Stimulated activated CD4-positive, alpha-beta T cell treated with anti-CD3 and anti-CD28 coated beads, Interleukin-12 subunit alpha, Interleukin-12 subunit beta, amount 100 ng/mL, for 4 hours (primary cell): ENCODE data around the gene HNRNPAB.
"Not testable (repeated sequence)": the region's sequence is repeated elsewhere in the genome, so short reads cannot be mapped to it uniquely, and the experiment has no call there.

Source experiments
- DNase-seq: peaks from one replicate; pipeline ENCODE4 v3.0.0-alpha.2; 2020

HNRNPAB gene

GRCh38 chr5:178247481-178248456 lies 43.4 kb downstream of the HNRNPAB start:
- DNase-seq = no peak

DNA sequence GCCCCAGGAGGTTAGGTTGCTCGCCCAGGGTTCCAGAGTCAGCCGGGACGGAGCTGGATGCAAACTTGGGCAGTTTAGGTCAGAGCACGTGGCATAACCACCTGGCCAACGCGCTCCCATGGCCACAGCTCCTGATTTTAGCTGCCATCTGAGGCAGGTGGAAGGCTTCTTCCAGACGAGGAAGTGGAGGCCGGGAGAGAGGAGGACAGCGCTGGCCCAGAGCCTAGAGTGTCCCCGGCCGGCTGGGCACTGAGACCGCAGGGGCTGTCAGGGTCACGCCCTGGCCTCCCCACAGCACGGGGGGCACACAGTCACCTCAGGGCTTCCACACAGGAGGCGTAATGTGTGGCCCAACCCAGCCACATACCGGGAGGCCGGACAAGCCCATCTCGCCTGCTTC lies 44.4 kb downstream of the HNRNPAB start:
- no peak for DNase-seq

DNA sequence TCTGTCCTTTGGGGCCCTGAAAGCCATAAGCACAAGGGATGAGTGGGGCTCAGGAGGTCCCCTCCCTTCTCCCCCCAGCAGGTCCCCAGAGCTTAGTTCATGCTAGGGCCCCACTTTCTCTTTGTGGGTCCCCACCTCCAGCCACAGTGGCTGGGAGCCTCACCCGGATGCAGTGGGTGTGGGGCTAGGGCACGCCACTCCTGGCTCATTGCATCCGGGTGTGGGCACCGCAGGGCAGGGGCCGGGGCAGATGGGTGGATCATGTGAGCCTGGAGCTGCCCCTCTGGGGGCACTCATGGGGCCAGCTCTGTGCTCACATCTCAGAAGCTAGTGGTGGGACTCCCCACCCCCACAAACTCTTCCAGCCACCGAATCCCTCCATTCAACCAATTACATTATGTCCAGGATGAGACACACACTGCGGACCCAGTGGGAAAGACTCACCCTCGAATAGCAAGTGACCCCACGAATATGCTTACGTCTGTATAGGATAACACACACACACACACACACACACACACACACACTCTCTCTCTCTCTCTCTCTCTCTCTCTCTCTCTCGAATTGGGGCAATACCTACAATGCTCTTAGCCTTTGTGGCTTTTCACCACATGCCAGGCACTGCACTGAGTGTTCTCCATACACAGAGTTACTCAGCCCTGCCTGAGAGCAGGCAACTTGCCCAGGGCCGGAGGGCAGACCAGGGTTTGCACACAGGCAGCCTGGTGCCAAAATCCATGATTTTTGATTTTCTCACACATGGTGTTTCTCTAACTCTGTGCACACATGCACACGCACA lies 45.1 kb downstream of the HNRNPAB start:
- DNase-seq = no peak

DNA sequence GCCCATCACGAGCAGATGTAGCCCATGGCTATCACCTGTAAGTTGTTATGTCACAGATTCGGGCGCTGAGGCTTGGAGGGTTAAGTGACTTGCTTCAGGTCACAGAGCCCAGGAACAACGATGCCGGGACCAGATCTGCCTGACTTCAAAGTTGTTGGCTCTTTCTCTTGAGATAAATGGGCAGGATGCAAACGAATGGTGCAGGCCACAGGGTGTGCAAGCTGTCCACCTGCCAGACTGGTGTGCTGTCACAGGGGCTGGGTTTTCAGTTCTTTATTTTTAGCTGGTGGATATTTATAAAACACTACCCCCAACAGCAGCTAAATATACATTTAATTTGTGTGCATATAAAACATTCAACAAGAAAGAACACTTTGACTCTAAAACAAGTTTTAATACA lies 45.9 kb downstream of the HNRNPAB start:
- DNase-seq = no peak

- DNase-seq = no peak
Observed at GRCh38 chr5:178252258-178252657, 47.9 kb downstream of the HNRNPAB start.

GRCh38 chr5:178253632-178254031 lies 49.3 kb downstream of the HNRNPAB start:
- not testable (repeated sequence) for DNase-seq

GRCh38 chr5:178256746-178257145 lies 52.4 kb downstream of the HNRNPAB start:
- no peak for DNase-seq

DNA sequence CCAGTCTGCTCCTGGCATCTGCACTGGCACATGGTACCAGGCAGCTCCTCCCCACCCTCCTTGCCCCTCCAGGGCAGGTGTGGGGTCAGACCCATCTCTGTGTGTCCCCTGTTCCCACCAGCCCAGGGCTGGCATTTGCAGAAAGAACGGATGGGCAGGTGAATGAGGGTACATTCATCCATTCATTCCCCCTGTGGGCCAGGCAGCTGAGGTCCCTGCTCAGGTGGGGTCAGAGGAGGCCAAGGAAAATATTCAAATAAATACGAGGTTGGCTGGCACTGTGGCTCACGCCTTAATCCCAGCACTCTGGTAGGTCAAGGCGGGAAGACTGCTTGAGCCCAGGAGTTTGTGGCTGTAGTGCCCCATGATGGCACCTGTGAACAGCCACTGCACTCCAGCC lies 53.3 kb downstream of the HNRNPAB start:
- no peak for DNase-seq

- DNase-seq = no peak
Observed at GRCh38 chr5:178259623-178260536, 55.5 kb downstream of the HNRNPAB start.
